ENCODE measurements around the gene TBC1D12.

GRCh38 chr10:94451883-94452519, 49.7 kb downstream of the TBC1D12 start:
- TF ChIP-seq TAF1 (IDR thresholded peaks at IDR 0.05; ENCODE audit: low read depth) (no peak), CTCF (IDR thresholded peaks at IDR 0.05; ENCODE audit: poor library complexity, severe bottlenecking) (no peak), POLR2AphosphoS5 (IDR thresholded peaks at IDR 0.05) (no peak), RAD21 (conservative IDR thresholded peaks at IDR 0.05) (no peak)
